HCT116 (cell line): ENCODE data around the gene XRN1. TPM values are rescaled to one million over a fixed set of nuclear protein-coding genes. Genes with fewer than 3 reads are reported as not detected.

Source experiments
- ATAC-seq: fragments of 200-7000 bp; cut with Tn5 transposase; 2 replicates; pipeline ENCODE4 v1.9.1; 2020; ENCODE audit warnings: mild to moderate bottlenecking, moderate library complexity
- BruUV-seq: library from RNA; stranded (reverse); fragments of 400-500 nt; replicated peaks from 2 replicates; lab custom pipeline; 2021; lab: Mats Ljungman, UMichigan
- CTCF ChIA-PET: fragments of 300-600 bp; sonication (Branson Sonifier 250); formaldehyde crosslinking; loops from one replicate; lab custom pipeline; 2021; ENCODE audit warnings: antibody characterized with exemption; lab: Charles Lee
- POLR2A ChIA-PET: fragments of 300-600, 350-600 bp; sonication (Branson Sonifier 250); formaldehyde crosslinking; loops from one replicate; lab custom pipeline; 2021; ENCODE audit warnings: antibody characterized with exemption; lab: Charles Lee
- RAD21 ChIA-PET, 2 experiments: fragments of 300-600 bp; sonication (Branson Sonifier 250); formaldehyde crosslinking; loops; one replicate each; lab custom pipeline; 2023; ENCODE audit warnings: low total read pairs in 2 of 2; ENCODE audit not compliant: uncharacterized antibody in 2 of 2, unreplicated experiment in 2 of 2, low non-redundant PET in 1 of 2; lab: Charles Lee
- DNase-seq: peaks from one replicate; pipeline ENCODE4 v3.0.0-alpha.2; 2010; ENCODE audit warnings: low read depth, low spot score
- H2AFZ ChIP-seq: fragments of 200-600 bp; shearing (Covaris generic), sonication (generic); 2 replicates; pipeline ENCODE4 v1.6.1; 2017; ENCODE audit warnings: low read depth, mixed run types, mixed read lengths, antibody characterized with exemption, low read length; ENCODE audit not compliant: poor library complexity, severe bottlenecking
- H3K27ac ChIP-seq: 2 replicates; pipeline ENCODE4 v1.5.1; 2012; ENCODE audit warnings: low read depth, low read length
- H3K27me3 ChIP-seq: fragments of 200-600 bp; sonication (generic); 2 replicates; pipeline ENCODE4 v1.6.1; 2016; ENCODE audit warnings: mixed run types, low read length, mixed read lengths; ENCODE audit not compliant: insufficient read depth
- H3K36me3 ChIP-seq, 2 experiments: fragments of 200-500 bp in 1 of 2; fragments of 200-600 bp in 1 of 2; sonication (Bioruptor generic) in 1 of 2; sonication (generic) in 1 of 2; 2 replicates each; pipeline versions ENCODE4 v1.5.1 to v1.6.1; 2014 to 2016; ENCODE audit warnings: low read length in 2 of 2, inconsistent platforms in 1 of 2, mixed read lengths in 1 of 2, mixed run types in 1 of 2; ENCODE audit not compliant: insufficient read depth in 2 of 2, control insufficient read depth in 1 of 2
- H3K4me1 ChIP-seq, 2 experiments: fragments of 200-600 bp in 1 of 2; sonication (generic) in 1 of 2; 2 replicates each; pipeline versions ENCODE4 v1.5.1 to v1.6.1; 2012 to 2017; ENCODE audit warnings: low read length in 2 of 2, inconsistent platforms in 1 of 2, mild to moderate bottlenecking in 1 of 2, mixed read lengths in 1 of 2, mixed run types in 1 of 2, moderate library complexity in 1 of 2; ENCODE audit not compliant: insufficient read depth in 2 of 2, control insufficient read depth in 1 of 2
- H3K4me2 ChIP-seq: fragments of 200-600 bp; sonication (generic); 2 replicates; pipeline ENCODE4 v1.6.1; 2017; ENCODE audit warnings: mixed run types, low read length, mixed read lengths
- H3K4me3 ChIP-seq, 2 experiments: fragments of 200-600 bp in 1 of 2; sonication (generic) in 1 of 2; replicated peaks in 1 of 2; 2 replicates each; pipeline ENCODE4 v1.5.1; 2011 to 2016; ENCODE audit warnings: low read length in 2 of 2, control low read depth in 1 of 2, low read depth in 1 of 2, mild to moderate bottlenecking in 1 of 2, mixed read lengths in 1 of 2, mixed run types in 1 of 2
- H3K79me2 ChIP-seq: fragments of 200-600 bp; sonication (generic); 2 replicates; pipeline ENCODE4 v1.6.1; 2017; ENCODE audit warnings: mild to moderate bottlenecking, mixed run types, low read length, moderate library complexity, mixed read lengths; ENCODE audit not compliant: insufficient read depth
- H3K9ac ChIP-seq: fragments of 200-600 bp; sonication (generic); 2 replicates; pipeline ENCODE4 v1.6.1; 2016; ENCODE audit warnings: low read length, mixed read lengths
- H3K9me2 ChIP-seq: fragments of 200-600 bp; sonication (generic), shearing (Covaris generic); 2 replicates; pipeline ENCODE4 v1.6.1; 2017; ENCODE audit warnings: mixed run types, mild to moderate bottlenecking, moderate library complexity; ENCODE audit not compliant: insufficient read depth
- H3K9me3 ChIP-seq, 2 experiments: fragments of 200-500 bp in 1 of 2; fragments of 200-600 bp in 1 of 2; sonication (Bioruptor generic) in 1 of 2; sonication (generic) in 1 of 2; 2 replicates each; pipeline ENCODE4 v1.6.1; 2014 to 2017; ENCODE audit warnings: low read length in 2 of 2, mixed read lengths in 2 of 2, inconsistent platforms in 1 of 2, low read depth in 1 of 2, mild to moderate bottlenecking in 1 of 2, mixed run types in 1 of 2, moderate library complexity in 1 of 2; ENCODE audit not compliant: control insufficient read depth in 1 of 2, insufficient read depth in 1 of 2
- H4K20me1 ChIP-seq: fragments of 200-600 bp; sonication (generic), shearing (Covaris generic); 2 replicates; pipeline ENCODE4 v1.6.1; 2017; ENCODE audit warnings: mixed run types, mild to moderate bottlenecking, moderate library complexity; ENCODE audit not compliant: insufficient read depth
- CEBPB ChIP-seq: IDR thresholded peaks from 2 replicates; pipeline ENCODE4 v1.6.1; 2012; ENCODE audit warnings: low read depth
- CTCF ChIP-seq, 3 experiments: fragments of 200-600 bp in 1 of 3; sonication (generic) in 1 of 3; IDR thresholded peaks in 2 of 3; conservative IDR thresholded peaks in 1 of 3; 2 replicates each; pipeline ENCODE4 v1.5.1; 2012 to 2017; ENCODE audit warnings: low read depth in 2 of 3, low read length in 2 of 3, antibody characterized with exemption in 1 of 3, borderline replicate concordance in 1 of 3, control low read depth in 1 of 3, mild to moderate bottlenecking in 1 of 3, mixed read lengths in 1 of 3, mixed run types in 1 of 3, moderate library complexity in 1 of 3; ENCODE audit not compliant: insufficient read depth in 1 of 3
- EGR1 ChIP-seq: IDR thresholded peaks from 2 replicates; pipeline ENCODE4 v1.6.1; 2012; ENCODE audit warnings: low read depth
- ELF1 ChIP-seq: IDR thresholded peaks from 2 replicates; pipeline ENCODE4 v1.6.1; 2012; ENCODE audit warnings: low read depth, borderline replicate concordance
- FOSL1 ChIP-seq: IDR thresholded peaks from 2 replicates; pipeline ENCODE4 v1.6.1; 2012; ENCODE audit warnings: low read depth
- MAX ChIP-seq: IDR thresholded peaks from 2 replicates; pipeline ENCODE4 v1.6.1; 2012
- POLR2A ChIP-seq: IDR thresholded peaks from 2 replicates; pipeline ENCODE4 v1.7.0; 2011; ENCODE audit warnings: borderline replicate concordance; ENCODE audit not compliant: insufficient read depth, insufficient read length; ENCODE audit errors: extremely low read depth
- POLR2AphosphoS5 ChIP-seq: IDR thresholded peaks from 2 replicates; pipeline ENCODE4 v1.6.1; 2011; ENCODE audit warnings: mild to moderate bottlenecking, low read depth, low read length, moderate library complexity
- RAD21 ChIP-seq: IDR thresholded peaks from 2 replicates; pipeline ENCODE4 v1.6.1; 2012; ENCODE audit warnings: low read depth, mild to moderate bottlenecking
- REST ChIP-seq: IDR thresholded peaks from 2 replicates; pipeline ENCODE4 v1.6.1; 2012; ENCODE audit warnings: low read depth
- SIN3A ChIP-seq: IDR thresholded peaks from 2 replicates; pipeline ENCODE4 v1.6.1; 2012; ENCODE audit warnings: low read depth
- SP1 ChIP-seq: IDR thresholded peaks from 2 replicates; pipeline ENCODE4 v1.6.1; 2012; ENCODE audit warnings: low read depth
- SRF ChIP-seq: IDR thresholded peaks from 2 replicates; pipeline ENCODE4 v1.6.1; 2012; ENCODE audit warnings: low read depth
- YY1 ChIP-seq: IDR thresholded peaks from 2 replicates; pipeline ENCODE4 v1.6.1; 2011; ENCODE audit warnings: low read length, low read depth, moderate library complexity, mild to moderate bottlenecking; ENCODE audit not compliant: insufficient replicate concordance; ENCODE audit errors: extremely low read depth
- ZBTB33 ChIP-seq: IDR thresholded peaks from 2 replicates; pipeline ENCODE4 v1.6.1; 2011; ENCODE audit warnings: mild to moderate bottlenecking, low read length, moderate library complexity; ENCODE audit not compliant: insufficient replicate concordance; ENCODE audit errors: extremely low read depth
- ZFX ChIP-seq: fragments of 450-650 bp; IDR thresholded peaks from 2 replicates; pipeline ENCODE4 v1.6.1; 2017
- intact Hi-C: fragments of 100-400 bp; cut with micrococcal nuclease; formaldehyde crosslinking; loops from 2 replicates; pipeline ENCODE4 v1.10.0; 2022
- total RNA-seq: library from RNA; stranded (reverse); gene quantifications from one replicate; pipeline ENCODE4 v1.2.1, GENCODE V29; 2021; ENCODE audit not compliant: unreplicated experiment

Gene XRN1
- total RNA-seq, 1 experiment from 2014 or later = 21.3 TPM

- DNase-seq = no peak
- RAD21 ChIA-PET = no interaction called here
- no TSS peak for BruUV-seq
- intact Hi-C loops = loop anchor here (10.0 kb wide), 1 partner anchor 707 kb away; no protein-coding TSS in a partner anchor
- Histone ChIP-seq H3K4me2 (no peak overlapping the region), H3K4me3 (no peak overlapping the region), H3K27me3 (no peaks in the 10 kb centered on the region), H3K9ac (no peak overlapping the region), H3K27ac (no peak overlapping the region), H3K36me3 (no peaks in the 10 kb centered on the region), H3K79me2 (no peaks in the 10 kb centered on the region), H2AFZ (no peak overlapping the region), H3K4me1 (no peaks in the 10 kb centered on the region), H4K20me1 (no peaks in the 10 kb centered on the region), H3K9me3 (0 out of 4 replicates have a peak, but pooled peaks cover 0 to 1% of the 10 kb centered on the region in 2 experiments), H3K9me2 (no peaks in the 10 kb centered on the region)
- ATAC-seq = no peak
- POLR2A ChIA-PET = interaction anchor here (0.8 kb wide), 1 partner anchor 156 kb away, joined by 3 read pairs; no protein-coding TSS in a partner anchor
- TF ChIP-seq ELF1 (no peak), SIN3A (no peak), ZFX (no peak), ZBTB33 (no peak), POLR2AphosphoS5 (no peak), MAX (no peak), CEBPB (no peak), RAD21 (no peak), SP1 (no peak), YY1 (no peak), EGR1 (no peak), CTCF (IDR thresholded peaks at IDR 0.05 in 2 of 3, conservative IDR thresholded peaks at IDR 0.05 in 1 of 3; ENCODE audit: borderline replicate concordance in 1 of 3, insufficient read depth in 1 of 3, low read depth in 2 of 3, low read length in 2 of 3) (no peak), POLR2A (no peak), REST (no peak), FOSL1 (no peak), SRF (no peak)
- CTCF ChIA-PET = interaction anchor here (0.7 kb wide), 1 partner anchor 101 kb away, joined by 3 read pairs; no protein-coding TSS in a partner anchor
Observed at GRCh38 chr3:142281474-142281873, 166.4 kb downstream of the XRN1 start.
